VCaP (cell line): ENCODE results near the gene GLE1.

Experiments used
- H3K27ac ChIP-seq: fragments of 450-650 bp; 2 replicates; pipeline ENCODE4 v1.5.1; 2017
- TF ChIP-seq, protein P1 (sequence below): fragments of 450-650 bp; conservative IDR thresholded peaks from 2 replicates; pipeline ENCODE4 v1.5.1; 2017; ENCODE audit warnings: mild to moderate bottlenecking, moderate library complexity

Gene GLE1, protein sequence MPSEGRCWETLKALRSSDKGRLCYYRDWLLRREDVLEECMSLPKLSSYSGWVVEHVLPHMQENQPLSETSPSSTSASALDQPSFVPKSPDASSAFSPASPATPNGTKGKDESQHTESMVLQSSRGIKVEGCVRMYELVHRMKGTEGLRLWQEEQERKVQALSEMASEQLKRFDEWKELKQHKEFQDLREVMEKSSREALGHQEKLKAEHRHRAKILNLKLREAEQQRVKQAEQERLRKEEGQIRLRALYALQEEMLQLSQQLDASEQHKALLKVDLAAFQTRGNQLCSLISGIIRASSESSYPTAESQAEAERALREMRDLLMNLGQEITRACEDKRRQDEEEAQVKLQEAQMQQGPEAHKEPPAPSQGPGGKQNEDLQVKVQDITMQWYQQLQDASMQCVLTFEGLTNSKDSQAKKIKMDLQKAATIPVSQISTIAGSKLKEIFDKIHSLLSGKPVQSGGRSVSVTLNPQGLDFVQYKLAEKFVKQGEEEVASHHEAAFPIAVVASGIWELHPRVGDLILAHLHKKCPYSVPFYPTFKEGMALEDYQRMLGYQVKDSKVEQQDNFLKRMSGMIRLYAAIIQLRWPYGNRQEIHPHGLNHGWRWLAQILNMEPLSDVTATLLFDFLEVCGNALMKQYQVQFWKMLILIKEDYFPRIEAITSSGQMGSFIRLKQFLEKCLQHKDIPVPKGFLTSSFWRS

DNA sequence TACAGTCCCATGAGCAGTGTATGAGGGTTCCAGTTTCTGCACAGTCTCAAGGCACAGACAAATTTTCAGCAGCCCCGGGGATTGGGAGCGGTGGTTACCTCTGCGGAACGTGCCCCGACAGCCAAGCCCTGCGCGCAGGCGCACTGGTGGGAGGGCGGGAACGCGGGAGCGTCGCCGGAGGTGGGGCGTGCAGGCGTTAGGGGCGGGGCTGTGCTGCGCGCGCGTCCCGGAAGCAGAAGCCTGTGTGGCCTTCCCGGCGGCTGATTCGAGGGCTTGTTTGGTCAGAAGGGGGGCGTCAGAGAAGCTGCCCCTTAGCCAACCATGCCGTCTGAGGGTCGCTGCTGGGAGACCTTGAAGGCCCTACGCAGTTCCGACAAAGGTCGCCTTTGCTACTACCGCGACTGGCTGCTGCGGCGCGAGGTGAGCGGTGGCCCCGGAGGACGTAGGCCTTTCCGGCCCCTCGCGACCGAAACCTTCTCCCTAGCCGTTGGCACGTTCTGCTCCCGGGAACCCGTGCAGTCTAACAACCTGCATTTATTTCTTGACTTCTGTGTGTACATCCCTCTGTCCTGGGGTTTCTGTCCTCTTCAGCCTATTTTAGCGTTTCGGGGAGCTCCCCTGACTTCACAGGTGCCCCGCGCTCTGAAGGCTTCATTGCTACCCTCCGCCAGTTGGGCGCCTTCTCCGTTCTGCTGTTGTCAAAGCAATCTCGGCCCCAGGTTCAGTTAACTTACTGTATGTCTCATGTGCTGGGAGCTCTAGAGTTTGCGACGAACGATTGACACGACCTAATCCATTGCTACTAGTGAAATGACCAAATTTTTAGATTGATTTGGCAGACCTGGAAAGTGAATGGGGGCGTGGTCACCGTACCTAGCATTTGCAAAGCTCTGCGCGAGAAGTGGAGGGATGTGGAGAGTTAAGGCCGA, at the start of gene GLE1:
TSS of gene GLE1 (plus strand) at position 235 of the 929 bp plus-strand sequence. CDS start at position 322, 87 bp downstream.
- TF ChIP-seq, protein P1, sequence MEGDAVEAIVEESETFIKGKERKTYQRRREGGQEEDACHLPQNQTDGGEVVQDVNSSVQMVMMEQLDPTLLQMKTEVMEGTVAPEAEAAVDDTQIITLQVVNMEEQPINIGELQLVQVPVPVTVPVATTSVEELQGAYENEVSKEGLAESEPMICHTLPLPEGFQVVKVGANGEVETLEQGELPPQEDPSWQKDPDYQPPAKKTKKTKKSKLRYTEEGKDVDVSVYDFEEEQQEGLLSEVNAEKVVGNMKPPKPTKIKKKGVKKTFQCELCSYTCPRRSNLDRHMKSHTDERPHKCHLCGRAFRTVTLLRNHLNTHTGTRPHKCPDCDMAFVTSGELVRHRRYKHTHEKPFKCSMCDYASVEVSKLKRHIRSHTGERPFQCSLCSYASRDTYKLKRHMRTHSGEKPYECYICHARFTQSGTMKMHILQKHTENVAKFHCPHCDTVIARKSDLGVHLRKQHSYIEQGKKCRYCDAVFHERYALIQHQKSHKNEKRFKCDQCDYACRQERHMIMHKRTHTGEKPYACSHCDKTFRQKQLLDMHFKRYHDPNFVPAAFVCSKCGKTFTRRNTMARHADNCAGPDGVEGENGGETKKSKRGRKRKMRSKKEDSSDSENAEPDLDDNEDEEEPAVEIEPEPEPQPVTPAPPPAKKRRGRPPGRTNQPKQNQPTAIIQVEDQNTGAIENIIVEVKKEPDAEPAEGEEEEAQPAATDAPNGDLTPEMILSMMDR, result no peak
- peak within 1 kb of the TSS; percentile 83 for H3K27ac ChIP-seq

DNA sequence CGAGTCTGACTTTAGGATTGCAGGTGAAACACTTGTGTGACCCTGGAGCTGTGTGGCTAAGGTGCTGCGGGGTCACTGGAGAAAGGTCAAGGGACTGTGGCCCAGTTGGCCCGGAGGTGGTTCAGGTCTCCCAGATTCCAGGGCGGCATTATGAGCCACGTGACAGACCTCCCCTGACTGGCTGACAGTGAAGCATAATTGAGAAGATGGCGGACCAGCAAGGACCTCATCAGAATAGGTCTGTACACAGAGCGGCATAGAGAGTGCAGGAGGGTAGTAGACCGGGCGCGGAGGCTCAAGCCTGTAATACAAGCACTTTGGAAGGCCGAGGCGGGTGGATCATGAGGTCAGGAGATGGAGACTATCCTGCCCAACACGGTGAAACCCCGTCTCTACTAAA, 49.5 kb upstream of the GLE1 start:
- H3K27ac ChIP-seq, result peak overlapping the region; percentile 81
- TF ChIP-seq, protein P1, result no peak

DNA sequence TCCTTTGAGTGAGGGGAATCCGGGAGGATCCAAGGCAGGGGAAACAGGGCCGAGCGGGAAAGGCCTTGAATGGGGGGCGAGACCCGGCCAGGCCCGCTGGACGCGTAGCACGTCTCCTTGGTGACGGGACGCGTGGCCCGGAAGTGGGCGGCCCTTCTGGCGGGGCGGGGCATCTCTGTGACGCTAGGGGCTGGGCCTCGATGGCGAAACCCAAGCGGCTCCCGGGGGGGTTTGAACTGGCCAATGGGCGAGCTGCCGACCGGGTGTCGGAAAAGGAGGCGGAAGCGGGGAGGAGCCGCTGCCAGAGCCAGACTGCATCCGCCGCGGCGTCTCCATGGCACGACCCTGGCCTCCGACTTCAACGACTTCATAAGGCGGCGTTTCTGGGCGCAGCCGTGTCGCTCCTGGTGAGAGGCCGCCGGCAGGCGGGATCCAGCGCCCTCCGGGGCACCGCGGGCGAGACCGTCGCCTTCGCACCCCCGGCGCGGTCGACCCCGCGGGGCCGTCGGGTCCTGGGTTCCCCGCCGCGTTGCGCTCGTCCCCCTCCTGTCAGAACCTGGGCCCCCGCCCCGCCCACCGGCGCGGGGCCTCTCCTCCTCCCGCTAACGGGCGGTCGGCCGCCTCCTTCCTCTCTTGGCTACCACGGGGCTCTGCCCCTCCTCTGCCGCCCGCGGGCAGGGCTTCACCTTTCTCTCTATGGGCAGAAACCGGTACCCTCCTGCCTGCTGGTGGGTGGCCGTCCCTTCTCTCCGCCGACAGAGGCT, 48.5 kb upstream of the GLE1 start, which contains the start of gene ODF2:
TSS of gene ODF2 (plus strand) at position 158 of the 764 bp plus-strand sequence. CDS start at position 244, 86 bp downstream.
- peak within 1 kb of the TSS; percentile 81 for H3K27ac ChIP-seq
- TF ChIP-seq, protein P1, result no peak

DNA sequence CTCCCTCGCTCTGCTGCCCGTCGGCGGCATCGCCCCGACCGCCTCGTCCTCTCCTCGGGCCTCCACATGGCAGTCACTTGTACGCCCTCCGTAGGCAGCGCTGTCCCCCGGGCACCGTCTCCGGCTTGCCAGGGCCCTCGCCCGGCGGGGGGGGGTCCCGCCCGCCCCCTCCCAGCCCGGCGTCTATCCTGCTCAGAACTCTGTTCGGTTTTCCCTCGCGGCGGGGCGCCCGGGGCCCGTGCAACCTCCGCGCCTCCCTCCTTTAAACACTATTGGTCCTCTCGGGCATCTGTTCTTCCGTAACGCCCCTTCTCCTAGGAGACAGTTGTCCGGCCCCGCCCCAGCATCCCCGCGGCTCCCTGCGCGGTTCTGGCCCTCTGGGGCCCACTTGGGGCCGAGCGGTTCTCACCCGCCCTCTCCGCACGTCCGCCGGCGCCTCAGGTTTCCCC, 47.9 kb upstream of the GLE1 start:
- TF ChIP-seq, protein P1, result no peak
- peak overlapping the region; percentile 81 for H3K27ac ChIP-seq

DNA sequence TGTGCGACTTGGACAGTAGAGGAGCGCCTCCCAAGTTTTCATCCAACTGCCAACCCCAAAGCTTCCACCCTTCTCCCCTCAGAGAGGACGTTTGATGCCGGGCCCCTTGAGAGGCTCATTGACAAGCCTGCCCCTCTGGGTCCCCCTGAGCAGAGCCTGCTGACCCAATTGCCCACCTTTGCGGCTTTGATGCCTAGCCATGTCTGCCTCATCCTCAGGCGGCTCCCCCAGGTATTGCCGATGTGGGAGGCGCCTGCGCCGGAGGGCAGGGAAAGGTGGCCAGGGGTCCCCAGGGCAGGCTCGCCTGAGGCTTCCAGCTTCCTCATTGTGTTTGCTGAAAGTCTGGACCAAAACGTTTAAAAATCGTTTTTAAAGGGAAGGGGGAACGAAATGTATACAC, 47.3 kb upstream of the GLE1 start:
- peak overlapping the region; percentile 81; the same call in 1 of the 2 replicates for H3K27ac ChIP-seq
- TF ChIP-seq, protein P1, result no peak

DNA sequence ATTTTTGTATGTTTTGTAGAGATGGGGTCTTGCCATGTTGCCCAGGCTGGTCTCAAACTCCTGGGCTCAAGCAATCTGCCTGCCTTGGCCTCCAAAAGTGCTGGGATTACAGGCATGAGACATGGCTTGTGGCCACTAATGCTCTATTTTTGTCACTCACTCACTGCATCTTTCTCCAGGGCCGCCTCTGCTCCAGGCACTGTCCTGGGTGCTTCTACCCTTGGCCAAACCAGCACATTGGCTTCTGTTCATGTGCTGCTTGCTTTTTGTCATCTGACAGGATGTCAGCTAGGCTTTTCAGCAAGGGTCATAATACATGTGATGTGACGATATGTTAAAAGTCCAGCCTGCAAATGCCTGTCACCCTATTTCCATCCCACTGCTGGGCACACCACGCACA, 45.5 kb upstream of the GLE1 start:
- TF ChIP-seq, protein P1, result no peak
- no peak overlapping the region for H3K27ac ChIP-seq
